HS-5 (cell line): ENCODE results near the gene FIG4.
"Not testable (repeated sequence)": the region's sequence is repeated elsewhere in the genome, so short reads cannot be mapped to it uniquely, and the experiment has no call there.

Experiments used
- DNase-seq: peaks from one replicate; pipeline ENCODE4 v3.0.0-alpha.2; 2012; ENCODE audit warnings: low read depth

FIG4 gene

DNA sequence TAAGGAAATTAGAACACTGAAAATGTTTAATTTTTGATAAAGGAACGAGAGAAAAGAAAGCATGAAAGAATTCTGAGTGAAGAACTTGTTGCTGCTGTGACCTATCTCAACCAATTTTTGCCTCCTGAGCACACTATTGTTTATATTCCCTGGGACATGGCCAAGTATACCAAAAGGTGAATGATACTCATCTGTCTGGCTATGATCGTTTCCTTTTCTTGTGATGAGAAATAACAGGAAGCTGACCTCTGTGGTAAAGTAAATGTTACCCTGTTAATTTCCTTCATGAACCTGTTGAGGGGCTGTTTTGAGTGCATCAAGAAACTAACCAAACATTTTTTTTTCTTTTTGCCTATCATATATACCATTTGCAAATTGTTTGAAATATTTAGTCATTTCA lies 69.1 kb downstream of the FIG4 start:
- DNase-seq, result no peak

DNA sequence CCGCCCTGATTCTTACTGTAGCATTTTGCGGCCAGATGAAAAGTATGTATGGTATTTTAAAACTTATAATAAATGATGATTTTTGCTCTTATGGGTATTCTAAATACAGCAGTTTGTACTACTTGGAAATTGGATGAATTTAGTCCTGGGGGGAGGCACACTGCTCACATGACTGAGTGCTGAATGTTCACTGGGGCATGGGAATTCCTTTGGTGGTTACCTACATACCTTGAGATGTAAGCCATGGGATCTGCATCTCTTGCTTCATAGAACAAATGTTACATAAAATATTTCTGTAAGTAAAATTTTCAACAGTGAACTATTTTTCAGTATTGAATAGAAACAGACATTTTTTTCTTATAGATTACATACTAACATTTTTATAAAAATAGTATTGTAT lies 71.1 kb downstream of the FIG4 start:
- DNase-seq, result no peak

DNA sequence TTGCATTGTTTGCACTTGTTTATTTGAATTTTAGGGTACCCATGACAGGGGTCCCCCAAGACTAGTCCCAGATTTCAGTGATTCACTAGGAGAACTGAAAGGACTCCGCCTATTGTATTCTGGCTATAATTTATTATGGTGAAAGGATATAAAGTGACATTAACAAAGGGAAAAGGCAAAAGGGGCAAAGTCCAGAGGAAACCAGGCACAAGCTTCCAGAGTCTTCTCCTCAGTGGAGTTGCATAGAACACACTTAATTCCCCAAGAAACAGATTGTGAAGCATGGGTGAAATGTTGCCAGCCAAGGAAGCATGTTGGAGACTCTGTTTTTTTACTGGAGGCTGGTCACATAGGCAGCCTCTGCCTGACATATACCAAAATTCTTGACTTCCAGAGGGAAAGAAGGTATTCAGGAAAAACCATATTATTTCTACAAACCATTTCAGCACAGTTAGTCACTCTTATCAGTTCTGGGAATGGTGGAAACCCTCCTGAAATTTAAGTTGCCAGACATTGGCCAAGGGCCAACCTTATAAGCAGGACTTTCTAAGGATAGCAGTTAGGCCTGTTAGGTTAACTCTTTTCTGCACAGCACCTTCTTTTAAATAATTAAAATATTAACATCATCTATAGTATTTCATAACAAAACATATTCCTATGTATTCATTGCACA lies 71.8 kb downstream of the FIG4 start:
- no peak for DNase-seq

DNA sequence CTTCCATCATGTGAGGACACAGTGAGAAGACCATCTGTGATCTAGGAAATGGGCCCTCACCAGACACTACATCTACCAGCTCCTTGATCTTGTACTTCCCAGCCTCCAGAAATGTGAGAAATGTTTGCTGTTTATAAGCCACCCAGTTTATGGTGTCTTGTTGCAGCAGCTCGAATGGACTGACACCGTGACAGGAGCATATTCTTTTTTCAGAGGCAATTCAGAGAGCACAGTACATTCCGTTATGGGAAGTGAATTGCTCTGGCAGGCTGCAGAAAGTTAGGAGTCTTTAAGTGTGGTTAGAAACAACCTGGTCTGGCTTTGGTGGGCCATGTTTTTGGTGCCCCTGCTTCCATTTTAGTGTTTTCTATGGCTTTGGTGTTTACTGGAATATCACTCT lies 75.1 kb downstream of the FIG4 start:
- DNase-seq, result no peak

DNA sequence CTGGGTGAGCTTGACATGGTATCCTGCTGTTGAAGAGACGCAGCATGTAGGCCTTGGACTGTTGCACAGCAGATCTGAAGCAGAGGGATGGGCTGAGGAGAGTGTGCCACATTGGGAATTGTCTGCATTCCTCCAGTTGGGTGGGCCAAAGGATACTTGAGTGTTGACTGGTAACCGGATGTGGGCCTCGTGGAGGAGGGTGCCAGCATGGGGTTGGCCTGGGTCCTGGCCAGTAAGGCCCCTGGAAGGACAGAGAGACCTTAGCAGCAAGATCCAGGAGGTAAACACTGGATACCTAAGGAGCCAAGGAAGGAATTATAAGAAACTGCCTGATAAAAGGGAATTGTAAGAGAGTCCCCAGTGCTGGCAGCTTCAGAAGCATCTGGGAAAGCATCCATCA lies 76.9 kb downstream of the FIG4 start:
- DNase-seq, result peak; percentile 56

DNA sequence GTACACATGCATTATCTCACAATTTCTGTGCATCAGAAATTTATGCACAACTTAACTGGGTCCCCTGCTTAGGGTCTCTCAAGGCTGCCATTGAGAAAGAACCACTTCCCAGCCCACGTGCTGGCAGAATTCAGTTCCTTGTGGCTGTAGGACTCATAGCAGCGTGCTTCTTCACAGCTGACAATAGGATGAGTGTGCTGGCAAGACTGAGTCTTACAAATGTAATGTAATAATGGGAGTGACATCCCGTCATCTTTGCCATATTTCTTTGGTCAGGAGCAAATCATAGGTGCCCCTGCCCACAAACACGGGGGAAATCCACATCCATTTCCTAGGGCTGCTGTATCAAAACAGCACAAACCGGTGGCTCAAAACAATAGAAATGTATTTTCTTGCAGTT lies 77.4 kb downstream of the FIG4 start:
- no peak for DNase-seq

DNA sequence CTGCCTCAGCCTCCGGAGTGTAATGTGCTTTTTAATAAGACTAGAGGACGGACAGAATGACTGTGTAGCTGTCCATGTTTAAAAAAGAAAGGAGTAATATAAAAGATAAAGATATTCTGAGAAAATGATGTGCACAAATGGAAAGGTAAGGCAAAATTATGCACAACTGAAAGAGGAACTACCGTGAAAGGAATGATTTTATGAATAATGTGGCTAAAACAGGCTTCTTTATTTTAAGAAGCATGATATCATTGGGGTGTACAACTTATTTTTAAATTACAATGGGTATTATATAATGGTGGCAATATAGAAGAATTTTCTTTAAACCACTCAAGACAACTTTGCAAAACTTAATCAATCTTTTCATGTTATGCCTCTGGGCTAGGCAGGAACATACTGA lies 78.1 kb downstream of the FIG4 start:
- no peak for DNase-seq

DNA sequence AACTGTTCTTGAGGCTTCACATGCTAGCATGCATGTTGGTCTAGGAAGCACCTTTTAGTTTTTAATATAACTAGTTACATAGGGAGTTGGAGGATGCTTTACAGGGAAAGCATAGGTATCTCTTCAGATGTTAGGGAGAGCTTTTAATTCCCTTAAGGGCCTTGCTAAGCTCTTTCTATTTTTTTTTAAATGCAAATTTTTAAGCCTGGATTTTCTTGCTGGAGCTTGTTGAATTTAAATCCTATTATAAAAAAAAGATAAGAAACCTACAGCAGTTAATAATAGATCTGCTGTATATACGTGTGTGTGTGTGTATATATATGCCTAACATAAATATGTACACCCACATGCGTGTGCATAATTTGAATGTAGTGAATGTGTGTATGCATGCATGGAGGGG lies 79.0 kb downstream of the FIG4 start:
- no peak for DNase-seq

DNA sequence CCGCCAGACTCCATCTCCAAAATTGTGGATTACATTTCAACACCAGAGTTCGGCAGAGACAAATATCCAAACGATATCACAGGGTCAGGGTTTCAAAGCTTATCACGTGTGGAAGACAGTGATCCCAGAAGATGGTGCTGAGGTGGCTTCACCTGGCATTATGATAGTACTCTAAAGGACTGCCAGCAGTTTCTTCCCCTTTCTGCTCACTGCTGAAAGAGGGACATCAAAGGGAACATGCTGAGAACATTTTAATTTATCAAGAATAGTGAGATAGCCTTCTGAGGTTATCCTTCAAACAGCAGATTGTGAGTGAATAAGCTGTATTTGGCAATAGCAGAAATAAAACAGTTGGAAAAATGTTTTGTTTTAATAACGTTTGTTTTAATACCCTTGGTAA lies 79.7 kb downstream of the FIG4 start:
- no peak for DNase-seq

DNA sequence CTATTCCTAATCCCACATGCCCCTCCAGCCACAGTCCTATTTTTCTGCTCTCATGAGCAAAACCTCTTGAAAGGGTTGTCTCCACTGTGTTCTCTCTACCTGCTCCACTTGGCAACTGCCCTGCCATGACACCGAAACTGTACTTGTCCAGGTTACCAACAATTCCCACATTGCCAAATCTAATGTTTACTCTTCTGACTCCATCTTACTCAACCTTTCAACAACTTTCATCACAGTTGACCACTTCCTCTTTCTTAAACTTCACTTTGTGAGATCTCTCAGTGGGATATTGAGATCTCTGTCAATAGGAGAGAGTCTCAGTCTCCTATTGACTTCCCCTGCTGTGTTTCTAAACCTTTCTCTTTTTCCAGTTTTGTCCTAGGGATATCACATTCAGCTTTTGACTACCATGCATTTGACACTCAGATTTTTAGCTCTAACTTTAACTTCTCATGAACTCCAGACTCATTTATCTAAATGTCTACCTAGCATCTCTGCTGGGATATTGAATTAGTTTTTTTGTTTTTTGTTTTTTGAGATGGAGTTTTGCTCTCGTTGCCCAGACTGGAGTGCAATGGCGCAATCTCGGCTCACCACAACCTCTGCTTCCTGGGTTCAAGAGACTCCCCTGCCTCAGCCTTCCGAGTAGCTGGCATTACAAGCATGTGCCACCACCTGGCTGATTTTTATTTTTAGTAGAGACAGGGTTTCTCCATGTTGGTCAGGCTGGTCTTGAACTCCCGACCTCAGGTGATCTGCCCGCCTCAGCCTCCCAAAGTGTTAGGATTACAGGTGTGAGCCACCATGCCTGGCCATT lies 81.1 kb downstream of the FIG4 start:
- DNase-seq, result not testable (repeated sequence)

DNA sequence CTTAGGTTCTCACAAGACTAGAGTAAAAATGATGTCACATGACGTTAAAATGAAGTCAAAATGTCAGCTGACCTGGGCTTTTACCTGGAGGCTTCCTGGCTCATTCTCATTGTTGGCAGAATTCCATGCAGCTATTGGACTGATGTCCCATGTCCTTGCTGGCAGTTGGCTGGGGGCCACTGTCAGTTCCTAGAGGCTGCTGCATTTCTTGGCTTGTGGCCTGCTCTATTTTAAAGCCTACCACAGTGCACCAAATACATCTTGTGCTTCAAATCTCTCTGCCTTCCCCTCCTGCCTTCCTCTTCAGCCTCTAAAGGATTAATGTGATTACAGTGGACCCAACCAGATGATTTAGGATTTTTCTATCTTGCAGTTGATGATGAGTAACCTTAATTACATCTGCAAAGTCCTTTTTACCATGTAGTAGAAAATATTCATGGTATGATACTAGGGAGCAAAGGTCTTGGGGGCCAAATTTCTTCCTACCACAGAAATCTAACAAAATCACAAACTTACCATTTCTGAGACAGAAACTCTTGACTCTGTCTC lies 81.9 kb downstream of the FIG4 start:
- no peak for DNase-seq

DNA sequence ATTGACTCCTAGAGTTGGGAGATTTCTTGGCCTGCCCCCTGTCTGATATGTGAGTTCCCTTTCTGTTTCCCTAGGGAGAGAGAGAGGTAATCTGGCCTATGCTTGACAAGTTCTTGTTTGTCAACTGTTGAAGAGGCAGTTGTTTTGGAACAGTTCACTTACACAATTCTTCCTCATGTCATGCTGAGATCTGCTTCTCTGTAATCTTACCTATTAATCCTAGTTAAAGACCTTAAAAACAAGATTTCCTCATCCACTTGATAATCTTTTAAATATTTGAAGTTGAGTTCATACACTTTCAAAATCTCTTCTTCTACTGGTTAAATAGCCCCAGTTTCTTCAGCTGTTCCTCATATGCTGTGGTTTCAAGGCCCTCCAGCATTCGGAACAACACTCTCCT lies 89.9 kb downstream of the FIG4 start:
- DNase-seq, result no peak

DNA sequence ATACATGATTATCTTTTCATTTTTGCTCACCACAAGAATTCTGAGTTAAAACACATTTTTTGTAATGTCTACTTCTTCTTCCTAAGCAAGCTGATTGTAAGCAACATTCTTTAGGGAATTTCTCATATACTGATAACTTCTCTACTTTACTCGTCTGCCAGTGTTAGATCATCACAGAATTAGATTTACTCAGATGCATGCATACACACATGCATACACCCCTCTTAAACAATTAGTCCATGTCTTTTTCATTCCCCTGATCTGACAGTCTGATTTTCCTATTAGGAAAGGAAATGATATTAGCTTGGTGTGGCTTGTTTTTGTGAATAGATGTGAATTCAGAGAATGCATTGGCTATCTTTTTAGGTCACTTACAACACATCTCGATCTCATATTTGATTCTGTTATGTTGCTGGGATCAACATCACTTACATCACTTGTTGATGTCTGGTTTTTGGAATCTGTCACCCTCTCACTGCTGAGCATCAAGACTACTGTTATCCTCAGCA lies 91.4 kb downstream of the FIG4 start:
- DNase-seq, result no peak

DNA sequence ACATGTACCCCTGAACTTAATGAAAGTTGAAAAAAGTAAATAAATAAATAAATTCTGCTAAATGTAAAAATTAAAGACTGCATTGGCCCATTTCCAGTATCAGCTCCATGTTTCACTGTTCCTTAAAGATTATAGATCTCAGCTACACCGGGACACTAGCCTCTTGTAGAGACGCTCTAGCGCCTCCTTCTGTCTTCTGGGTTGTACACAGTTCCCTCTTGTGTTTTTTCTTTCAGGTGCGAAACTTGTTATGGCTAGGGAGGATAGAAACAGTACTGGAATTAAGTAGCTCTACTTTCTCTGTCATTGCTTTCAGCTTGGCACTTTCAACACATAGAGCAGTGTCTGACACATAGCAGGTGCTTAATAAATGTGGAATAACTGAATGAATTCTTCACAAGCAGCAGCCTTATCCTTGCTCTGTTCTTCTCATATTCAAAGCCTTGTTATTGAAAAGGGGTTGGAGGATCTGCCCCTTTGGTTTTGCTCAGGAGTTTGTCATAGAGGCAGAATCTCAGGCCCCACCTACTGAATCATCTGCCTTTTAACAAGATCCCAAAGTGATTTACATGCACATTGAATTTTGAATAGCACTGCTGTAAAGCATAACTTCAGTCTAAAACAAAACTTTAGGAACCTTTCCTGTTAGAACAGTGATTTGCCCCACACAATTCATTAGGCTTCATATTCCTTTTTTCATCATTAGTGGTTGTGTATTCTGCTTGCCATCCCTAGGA lies 92.3 kb downstream of the FIG4 start:
- DNase-seq, result no peak

DNA sequence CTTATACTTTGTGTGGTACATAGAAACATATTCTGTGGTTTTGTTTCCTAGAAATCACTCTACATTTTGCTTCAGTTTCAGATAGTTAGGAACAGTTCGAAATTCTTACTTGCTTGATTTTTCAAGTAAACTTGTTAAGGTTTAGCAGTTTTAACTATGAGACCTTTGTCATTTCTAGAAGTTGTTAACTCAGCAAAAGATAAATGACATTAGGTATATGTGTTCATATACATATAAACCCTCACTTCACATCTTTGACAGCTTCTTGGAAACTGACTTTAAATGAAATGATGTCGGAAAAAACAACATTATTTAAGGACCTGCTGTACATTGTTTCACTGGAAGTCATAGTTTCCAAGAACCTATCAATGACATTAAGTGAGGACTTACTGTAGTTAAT lies 96.2 kb downstream of the FIG4 start:
- no peak for DNase-seq

DNA sequence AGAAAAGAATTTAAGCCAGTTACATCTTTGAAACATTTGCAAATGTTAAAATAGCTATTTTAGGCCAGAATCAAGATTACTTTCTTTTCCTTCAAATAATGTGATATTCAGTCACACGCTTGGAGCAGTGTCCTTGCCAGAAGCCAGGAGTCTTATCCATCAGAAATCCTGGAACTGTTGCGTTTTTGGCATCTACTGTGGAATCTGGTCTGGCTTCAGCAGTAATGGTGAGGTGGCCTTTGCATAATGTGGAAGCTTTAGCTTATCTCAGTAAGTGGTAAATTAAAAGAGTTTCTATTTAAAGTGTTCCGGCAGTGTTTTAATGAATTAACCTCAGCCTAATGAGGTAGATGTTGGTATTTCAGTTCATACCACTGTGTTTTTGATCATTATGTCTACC lies 97.6 kb downstream of the FIG4 start:
- no peak for DNase-seq

DNA sequence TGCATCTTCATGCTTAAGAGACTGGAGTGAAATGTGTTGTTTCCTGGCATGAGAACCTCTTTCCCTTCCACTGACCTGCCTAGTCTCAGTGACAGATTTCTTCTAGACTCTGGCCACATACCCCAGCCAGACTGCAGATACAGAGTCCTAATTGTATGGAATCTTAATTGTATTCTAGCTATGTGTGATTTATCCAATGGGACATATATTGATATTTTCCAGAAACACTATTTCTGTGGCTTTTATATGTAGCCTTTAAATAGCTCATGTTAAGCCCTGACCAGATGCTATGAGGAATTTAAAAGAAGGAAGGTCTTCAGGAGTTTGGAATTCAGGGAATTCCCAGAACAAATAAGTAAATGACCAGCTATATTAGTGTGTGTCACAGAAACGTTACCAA lies 99.0 kb downstream of the FIG4 start:
- DNase-seq, result no peak

DNA sequence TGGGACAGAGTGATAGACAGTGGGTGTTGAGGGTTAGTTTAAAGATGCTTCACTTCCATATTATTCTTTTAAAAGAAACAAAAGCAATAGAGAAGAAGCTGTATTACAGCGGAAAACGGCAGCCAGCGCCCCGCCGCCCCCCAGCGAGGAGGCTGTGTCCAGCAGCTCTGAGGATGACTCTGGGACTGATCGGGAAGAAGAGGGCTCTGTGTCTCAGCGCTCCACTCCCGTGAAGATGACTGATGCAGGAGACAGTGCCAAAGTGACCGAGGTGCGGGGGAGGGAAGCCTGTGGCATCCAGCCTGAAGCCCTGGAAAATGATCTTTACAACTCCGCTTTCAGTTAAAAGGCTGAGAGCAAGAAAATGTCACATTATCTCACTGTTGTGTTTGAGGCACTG lies 100.2 kb downstream of the FIG4 start:
- no peak for DNase-seq

DNA sequence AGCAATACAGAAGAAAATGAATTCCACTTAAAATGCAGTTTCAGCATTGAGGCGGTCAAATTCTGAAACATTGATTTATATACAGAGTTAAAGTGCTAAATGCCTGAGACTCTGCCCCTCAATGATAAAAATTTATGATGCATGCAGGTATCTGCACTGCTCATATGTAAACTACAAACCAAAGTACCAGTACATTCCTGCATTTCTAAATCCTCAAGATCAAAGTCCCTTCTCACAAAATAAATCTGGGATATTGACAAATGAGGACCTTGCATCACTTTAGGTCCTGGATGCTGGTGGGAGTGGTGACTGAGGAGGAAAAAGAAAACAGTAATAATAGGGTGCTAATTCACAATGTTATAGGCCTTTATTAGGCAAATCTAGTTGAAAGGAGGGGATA lies 101.9 kb downstream of the FIG4 start:
- no peak for DNase-seq

DNA sequence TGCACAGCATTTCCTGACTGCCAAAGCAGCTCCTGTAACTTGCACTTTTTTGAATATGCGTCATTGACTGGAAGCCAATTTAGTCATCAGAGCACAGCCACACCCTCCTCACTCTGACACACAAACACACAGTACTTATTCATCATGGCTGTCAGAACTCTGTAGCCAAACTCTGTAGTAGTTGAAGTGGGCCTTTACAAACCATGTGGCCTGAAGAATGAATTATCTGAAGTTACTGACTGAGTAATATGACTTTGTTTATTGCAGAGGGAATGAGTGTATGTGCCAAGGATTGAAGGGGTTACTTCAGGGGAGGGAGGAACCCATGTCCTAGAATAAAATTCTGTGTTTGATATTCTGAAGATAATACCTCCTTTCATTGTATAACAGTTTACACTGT lies 102.7 kb downstream of the FIG4 start:
- peak; percentile 94 for DNase-seq

DNA sequence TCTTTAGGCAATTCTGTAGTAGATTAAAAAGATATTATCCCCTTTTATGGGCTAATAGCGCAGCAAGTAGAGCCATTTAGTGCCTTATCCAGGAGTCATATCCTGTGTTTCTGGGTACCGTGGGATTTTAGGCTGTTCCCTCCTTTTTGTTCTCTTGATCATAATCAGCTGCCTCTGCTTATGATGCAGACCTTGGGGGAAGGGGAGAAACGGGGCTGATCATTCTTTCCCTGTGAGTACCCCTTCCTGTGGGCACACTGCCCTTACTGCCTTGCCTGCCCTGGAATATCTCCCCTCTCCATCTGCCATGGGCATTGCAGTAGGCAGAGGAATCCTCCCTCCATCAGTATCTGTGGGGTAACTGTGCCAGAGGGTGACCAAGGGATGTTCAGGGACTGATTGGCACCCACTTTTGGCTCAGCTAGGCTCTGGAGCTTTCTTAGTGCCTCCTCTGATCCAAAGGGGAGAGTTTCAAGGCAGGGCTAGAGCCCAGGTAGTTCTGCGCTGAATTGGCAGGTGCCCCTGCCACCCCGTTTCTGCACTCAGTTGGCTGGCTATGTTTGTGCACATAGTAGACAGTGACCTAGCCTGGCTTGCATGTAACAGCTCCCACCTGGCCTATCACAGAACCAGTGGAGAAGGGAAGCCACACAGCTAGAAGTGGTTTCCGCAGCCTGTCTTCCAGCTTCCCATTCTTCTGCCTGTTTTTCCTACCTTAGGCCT lies 103.3 kb downstream of the FIG4 start:
- DNase-seq, result peak; percentile 82

DNA sequence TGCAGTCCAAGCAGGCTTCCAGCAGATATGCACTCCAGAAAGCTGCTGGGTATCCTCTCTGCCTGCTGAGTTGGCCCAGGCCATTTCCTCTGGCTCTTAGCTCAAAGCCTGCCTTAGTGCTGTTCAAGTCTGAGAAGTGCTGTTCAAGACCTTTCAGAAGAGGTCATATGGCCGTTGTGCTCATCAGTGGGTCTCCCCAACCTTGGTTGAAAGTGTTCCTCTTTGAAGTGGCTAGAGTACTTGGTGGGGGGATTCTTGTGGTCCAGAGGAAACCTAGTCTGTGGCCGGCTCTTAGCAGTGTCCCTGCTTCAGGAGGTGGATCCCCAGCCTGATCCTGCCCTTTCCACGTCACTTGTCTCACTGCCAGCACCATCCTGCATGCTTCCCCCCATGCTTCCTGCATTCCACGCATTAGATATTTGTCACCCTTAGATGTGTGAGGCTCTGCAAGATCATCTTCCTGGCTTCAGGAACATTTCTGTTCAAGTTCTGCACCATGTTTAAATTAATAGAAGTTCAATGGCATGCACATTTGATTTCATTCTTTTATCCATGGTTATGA lies 105.0 kb downstream of the FIG4 start:
- DNase-seq, result no peak
